Caco-2 (cell line): ENCODE results near the gene CAMK2G. TPM values are rescaled to one million over a fixed set of nuclear protein-coding genes. Genes with fewer than 3 reads are reported as not detected.

ENCODE experiments used
- BruUV-seq: library from RNA; stranded (reverse); fragments of 400-500 nt; replicated peaks from 2 replicates; lab custom pipeline; 2021; lab: Mats Ljungman, UMichigan
- CTCF ChIA-PET: fragments of 300-600 bp; sonication (Branson Sonifier 250); formaldehyde crosslinking; loops from one replicate; lab custom pipeline; 2022; ENCODE audit warnings: antibody characterized with exemption; lab: Charles Lee
- POLR2A ChIA-PET: fragments of 300-600 bp; sonication (Branson Sonifier 250); formaldehyde crosslinking; loops from one replicate; lab custom pipeline; 2022; ENCODE audit warnings: antibody characterized with exemption; lab: Charles Lee
- DNase-seq, 2 experiments: peaks; one replicate each; pipeline versions ENCODE4 v3.0.0 to v3.0.0-alpha.2; 2020 to 2022
- H3K27me3 ChIP-seq: replicated peaks from 2 replicates; pipeline ENCODE4 v1.6.0; 2011; ENCODE audit warnings: low read length; ENCODE audit not compliant: control insufficient read depth, insufficient read depth
- H3K36me3 ChIP-seq: 2 replicates; pipeline ENCODE4 v1.5.1; 2011; ENCODE audit warnings: low read length; ENCODE audit not compliant: control insufficient read depth, insufficient read depth
- H3K4me1 ChIP-seq: fragments of 250-450 bp; sonication (Bioruptor Pico); 2 replicates; pipeline ENCODE4 v1.5.1; 2020; ENCODE audit warnings: mild to moderate bottlenecking
- H3K4me3 ChIP-seq: 2 replicates; pipeline ENCODE4 v1.5.1; 2011; ENCODE audit warnings: low read depth, mild to moderate bottlenecking, control low read depth, low read length
- H3K9me3 ChIP-seq: fragments of 250-450 bp; sonication (Bioruptor Pico); 2 replicates; pipeline ENCODE4 v1.5.1; 2020; ENCODE audit warnings: mild to moderate bottlenecking, moderate library complexity
- H3K27ac Mint-ChIP-seq: one replicate; pipeline ENCODE4 v1.8.0; 2022; ENCODE audit warnings: mixed read lengths; ENCODE audit not compliant: unreplicated experiment
- H3K27me3 Mint-ChIP-seq: one replicate; pipeline ENCODE4 v1.8.0; 2022; ENCODE audit warnings: mixed read lengths; ENCODE audit not compliant: insufficient read depth, unreplicated experiment
- H3K36me3 Mint-ChIP-seq: one replicate; pipeline ENCODE4 v1.8.0; 2022; ENCODE audit warnings: mild to moderate bottlenecking, mixed read lengths; ENCODE audit not compliant: insufficient read depth, unreplicated experiment
- H3K4me1 Mint-ChIP-seq: one replicate; pipeline ENCODE4 v1.8.0; 2022; ENCODE audit warnings: low read depth, mixed read lengths; ENCODE audit not compliant: unreplicated experiment
- H3K4me3 Mint-ChIP-seq: one replicate; pipeline ENCODE4 v1.8.0; 2022; ENCODE audit warnings: mild to moderate bottlenecking, moderate library complexity, mixed read lengths; ENCODE audit not compliant: unreplicated experiment
- H3K9me3 Mint-ChIP-seq: one replicate; pipeline ENCODE4 v1.8.0; 2022; ENCODE audit warnings: mixed read lengths; ENCODE audit not compliant: unreplicated experiment
- intact Hi-C: fragments of 100-400 bp; cut with micrococcal nuclease; formaldehyde crosslinking; loops from one replicate; pipeline ENCODE4 v1.10.0; 2022; ENCODE audit not compliant: unreplicated experiment
- total RNA-seq: library from RNA; stranded (reverse); gene quantifications from 2 replicates; pipeline ENCODE4 v1.2.3, GENCODE V29; 2022
- TF ChIP-seq, protein P1 (sequence below), 2 experiments: fragments of 200-600 bp in 1 of 2; IDR thresholded peaks; 1 replicate in 1 of 2; 2 replicates in 1 of 2; pipeline versions ENCODE4 v1.5.1 to v1.8.0; 2011 to 2022; ENCODE audit warnings: antibody characterized with exemption in 1 of 2, control low read depth in 1 of 2, inconsistent platforms in 1 of 2, low read depth in 1 of 2, low read length in 1 of 2, mild to moderate bottlenecking in 1 of 2, moderate library complexity in 1 of 2; ENCODE audit not compliant: insufficient read depth in 1 of 2, severe bottlenecking in 1 of 2, unreplicated experiment in 1 of 2

CAMK2G gene
- total RNA-seq, 1 experiment from 2014 or later, result 78.8 TPM

- ChIA-PET POLR2A (no interaction called here), CTCF (interaction anchor here (1.0 kb wide), 1 partner anchor 21 kb away, joined by 6 read pairs; no protein-coding TSS in a partner anchor)
- H3K27me3 Mint-ChIP-seq, result no peaks in the 10 kb centered on the region
- H3K4me1 Mint-ChIP-seq, result peaks cover 14% of the 10 kb centered on the region
- H3K36me3 Mint-ChIP-seq, result peaks cover 4% of the 10 kb centered on the region
- Histone ChIP-seq H3K4me3 (peak overlapping the region; percentile 62), H3K9me3 (no peaks in the 10 kb centered on the region), H3K27me3 (no peaks in the 10 kb centered on the region; the same call in 1 of the 2 replicates), H3K4me1 (peaks cover 33% of the 10 kb centered on the region), H3K36me3 (no peaks in the 10 kb centered on the region)
- BruUV-seq, result no TSS peak
- no peak for DNase-seq
- no peak overlapping the region for H3K27ac Mint-ChIP-seq
- no peaks in the 10 kb centered on the region for H3K9me3 Mint-ChIP-seq
- TF ChIP-seq, protein P1, sequence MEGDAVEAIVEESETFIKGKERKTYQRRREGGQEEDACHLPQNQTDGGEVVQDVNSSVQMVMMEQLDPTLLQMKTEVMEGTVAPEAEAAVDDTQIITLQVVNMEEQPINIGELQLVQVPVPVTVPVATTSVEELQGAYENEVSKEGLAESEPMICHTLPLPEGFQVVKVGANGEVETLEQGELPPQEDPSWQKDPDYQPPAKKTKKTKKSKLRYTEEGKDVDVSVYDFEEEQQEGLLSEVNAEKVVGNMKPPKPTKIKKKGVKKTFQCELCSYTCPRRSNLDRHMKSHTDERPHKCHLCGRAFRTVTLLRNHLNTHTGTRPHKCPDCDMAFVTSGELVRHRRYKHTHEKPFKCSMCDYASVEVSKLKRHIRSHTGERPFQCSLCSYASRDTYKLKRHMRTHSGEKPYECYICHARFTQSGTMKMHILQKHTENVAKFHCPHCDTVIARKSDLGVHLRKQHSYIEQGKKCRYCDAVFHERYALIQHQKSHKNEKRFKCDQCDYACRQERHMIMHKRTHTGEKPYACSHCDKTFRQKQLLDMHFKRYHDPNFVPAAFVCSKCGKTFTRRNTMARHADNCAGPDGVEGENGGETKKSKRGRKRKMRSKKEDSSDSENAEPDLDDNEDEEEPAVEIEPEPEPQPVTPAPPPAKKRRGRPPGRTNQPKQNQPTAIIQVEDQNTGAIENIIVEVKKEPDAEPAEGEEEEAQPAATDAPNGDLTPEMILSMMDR (IDR thresholded peaks at IDR 0.05; ENCODE audit: insufficient read depth in 1 of 2, low read depth in 1 of 2, low read length in 1 of 2, severe bottlenecking in 1 of 2, unreplicated experiment in 1 of 2), result no peak
- intact Hi-C loops, result no loop called here
- H3K4me3 Mint-ChIP-seq, result peak overlapping the region; percentile 83
Measured at GRCh38 chr10:73911553-73912004, 37.2 kb upstream of the CAMK2G start.

- Mint-ChIP-seq H3K9me3 (no peaks in the 10 kb centered on the region), H3K36me3 (peaks cover 4% of the 10 kb centered on the region), H3K4me3 (peak within 1 kb of the TSS; percentile 83), H3K27ac (peak within 1 kb of the TSS; percentile 53), H3K27me3 (no peaks in the 10 kb centered on the region), H3K4me1 (peaks cover 18% of the 10 kb centered on the region)
- POLR2A ChIA-PET, result no interaction called here
- peak within 1 kb of the TSS; percentile 62 for H3K4me3 ChIP-seq
- intact Hi-C loops, result no loop called here
- peaks cover 39% of the 10 kb centered on the region for H3K4me1 ChIP-seq
- no peaks in the 10 kb centered on the region for H3K9me3 ChIP-seq
- H3K36me3 ChIP-seq, result no peaks in the 10 kb centered on the region
- H3K27me3 ChIP-seq, result no peaks in the 10 kb centered on the region; the same call in 1 of the 2 replicates
- DNase-seq, result peak; percentile 48 to 59
- CTCF ChIA-PET, result interaction anchor here (0.6 to 1.0 kb wide), 4 partner anchors 20 to 148 kb away, joined by 3 to 6 read pairs (median 3); no protein-coding TSS in a partner anchor
- no TSS peak for BruUV-seq
- TF ChIP-seq, protein P1 (IDR thresholded peaks at IDR 0.05; ENCODE audit: insufficient read depth in 1 of 2, low read depth in 1 of 2, low read length in 1 of 2, severe bottlenecking in 1 of 2, unreplicated experiment in 1 of 2), result no peak
Measured at GRCh38 chr10:73910764-73911552, 36.6 kb upstream of the CAMK2G start, which contains the start of gene PLAU. TSS of gene PLAU (plus strand) at chr10:73911132. CDS start at chr10:73911556, 424 bp downstream.

DNA sequence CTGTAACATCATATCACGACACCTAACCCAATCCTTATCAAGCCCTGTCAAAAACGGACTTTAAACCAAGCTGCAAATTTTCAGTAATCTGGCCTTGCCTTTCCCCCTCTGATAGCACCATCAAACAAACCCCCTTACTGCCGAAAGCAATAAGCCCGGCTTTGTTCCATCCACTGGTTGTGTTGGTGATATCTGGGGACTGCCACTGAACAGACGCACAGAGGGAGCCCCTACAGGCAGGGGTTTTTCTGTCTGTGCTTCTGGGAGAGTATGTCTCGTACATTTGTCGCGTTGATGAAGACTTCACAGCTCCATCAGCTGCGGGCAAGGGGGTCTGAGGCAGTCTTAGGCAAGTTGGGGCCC is 36.0 kb upstream of the CAMK2G start:
- peaks cover 4% of the 10 kb centered on the region for H3K36me3 Mint-ChIP-seq
- TF ChIP-seq, protein P1 (IDR thresholded peaks at IDR 0.05; ENCODE audit: insufficient read depth in 1 of 2, low read depth in 1 of 2, low read length in 1 of 2, severe bottlenecking in 1 of 2, unreplicated experiment in 1 of 2), result peak in 1 of 2 experiments; percentile 38
- ChIA-PET POLR2A (interaction anchor here (0.6 kb wide), 1 partner anchor 123 kb away, joined by 3 read pairs; no protein-coding TSS in a partner anchor), CTCF (interaction anchor here (0.6 to 0.8 kb wide), 2 partner anchors 21 to 148 kb away, joined by 3 read pairs; no protein-coding TSS in a partner anchor)
- Histone ChIP-seq H3K36me3 (no peaks in the 10 kb centered on the region), H3K9me3 (no peaks in the 10 kb centered on the region), H3K27me3 (no peaks in the 10 kb centered on the region; the same call in 1 of the 2 replicates), H3K4me1 (peaks cover 43% of the 10 kb centered on the region), H3K4me3 (peak overlapping the region; percentile 62)
- peak overlapping the region; percentile 53 for H3K27ac Mint-ChIP-seq
- H3K4me3 Mint-ChIP-seq, result peak overlapping the region; percentile 83
- no TSS peak for BruUV-seq
- peak; percentile 37 to 44 for DNase-seq
- intact Hi-C loops, result no loop called here
- H3K9me3 Mint-ChIP-seq, result no peaks in the 10 kb centered on the region
- H3K27me3 Mint-ChIP-seq, result no peaks in the 10 kb centered on the region
- peaks cover 22% of the 10 kb centered on the region for H3K4me1 Mint-ChIP-seq
